CD4-positive, alpha-beta T cell (primary cell): ENCODE data around the gene HORMAD2. TPM values are rescaled to one million over a fixed set of nuclear protein-coding genes. Genes with fewer than 3 reads are reported as not detected.

ENCODE experiments used
- ATAC-seq: fragments of 200-7000 bp; cut with Tn5 transposase; one replicate; pipeline ENCODE4 v1.10.0; 2022; ENCODE audit warnings: mild to moderate bottlenecking; ENCODE audit not compliant: poor library complexity
- CTCF ChIA-PET: fragments of 350-600 bp; sonication (Branson Sonifier 250); formaldehyde crosslinking; loops from one replicate; lab custom pipeline; 2021; ENCODE audit warnings: antibody characterized with exemption, inconsistent platforms; lab: Charles Lee
- POLR2A ChIA-PET: fragments of 350-600 bp; sonication (Branson Sonifier 250); formaldehyde crosslinking; loops from one replicate; lab custom pipeline; 2021; ENCODE audit warnings: antibody characterized with exemption, inconsistent platforms; lab: Charles Lee
- DNase-seq, 14 experiments: peaks; one replicate each; pipeline ENCODE4 v3.0.0-alpha.2; 2013 to 2020; ENCODE audit warnings: mixed read lengths in 2 of 14
- H3K27ac ChIP-seq, 2 donors: one replicate each; pipeline versions ENCODE4 v1.5.1 to v1.7.0; 2013; ENCODE audit warnings: low read length in 2 of 2, low read depth in 1 of 2, mild to moderate bottlenecking in 1 of 2
- H3K27me3 ChIP-seq, 2 experiments: 1 replicate in 1 of 2; 2 replicates in 1 of 2; pipeline versions ENCODE4 v1.6.1 to v1.7.0; 2013; ENCODE audit warnings: low read length in 2 of 2, control low read depth in 1 of 2, mild to moderate bottlenecking in 1 of 2, moderate library complexity in 1 of 2; ENCODE audit not compliant: insufficient read depth in 2 of 2, control insufficient read depth in 1 of 2
- H3K36me3 ChIP-seq: one replicate; pipeline ENCODE4 v1.6.1; 2013; ENCODE audit warnings: low read length, control low read depth; ENCODE audit not compliant: insufficient read depth
- H3K4me1 ChIP-seq: one replicate; pipeline ENCODE4 v1.6.1; 2013; ENCODE audit warnings: low read length, control low read depth; ENCODE audit not compliant: insufficient read depth
- H3K4me3 ChIP-seq: one replicate; pipeline ENCODE4 v1.5.1; 2013; ENCODE audit warnings: mild to moderate bottlenecking, low read length, moderate library complexity
- H3K9me3 ChIP-seq, 2 experiments: 1 replicate in 1 of 2; 2 replicates in 1 of 2; pipeline versions ENCODE4 v1.6.1 to v1.7.0; 2013; ENCODE audit warnings: low read length in 2 of 2, mild to moderate bottlenecking in 2 of 2, control low read depth in 1 of 2, moderate library complexity in 1 of 2; ENCODE audit not compliant: control insufficient read depth in 1 of 2, insufficient read depth in 1 of 2
- H3K27ac Mint-ChIP-seq: one replicate; pipeline ENCODE4 v1.8.0; 2020; ENCODE audit warnings: mixed read lengths
- H3K27me3 Mint-ChIP-seq: one replicate; pipeline ENCODE4 v1.8.0; 2021; ENCODE audit warnings: mixed read lengths
- H3K36me3 Mint-ChIP-seq: one replicate; pipeline ENCODE4 v1.8.0; 2021; ENCODE audit warnings: low read depth, mixed read lengths
- H3K4me1 Mint-ChIP-seq: one replicate; pipeline ENCODE4 v1.8.0; 2021; ENCODE audit warnings: low read depth, mixed read lengths
- H3K4me3 Mint-ChIP-seq: one replicate; pipeline ENCODE4 v1.8.0; 2020; ENCODE audit warnings: mild to moderate bottlenecking, mixed read lengths
- H3K9me3 Mint-ChIP-seq: one replicate; pipeline ENCODE4 v1.8.0; 2020; ENCODE audit warnings: mixed read lengths
- intact Hi-C, 2 experiments: fragments of 100-400 bp; cut with DNase I in 1 of 2; cut with micrococcal nuclease in 1 of 2; formaldehyde crosslinking; loops; one replicate each; pipeline versions ENCODE4 v1.15.1 to v1.9.0; 2023 to 2025; cut with DNase I, micrococcal nuclease
- total RNA-seq, 174 experiments: library from RNA in 2 of 174; stranded (reverse) in 2 of 174; gene quantifications; one replicate each; pipeline ENCODE4 v1.2.3 and lab custom pipeline; 2021 to 2026
- TF ChIP-seq, protein P1 (sequence below): fragments of 200-600 bp; IDR thresholded peaks from one replicate; pipeline ENCODE4 v1.8.0; 2022; ENCODE audit warnings: antibody characterized with exemption, mild to moderate bottlenecking

The HORMAD2 gene
- total RNA-seq, 2 experiments from 2014 or later, result not detected

DNA sequence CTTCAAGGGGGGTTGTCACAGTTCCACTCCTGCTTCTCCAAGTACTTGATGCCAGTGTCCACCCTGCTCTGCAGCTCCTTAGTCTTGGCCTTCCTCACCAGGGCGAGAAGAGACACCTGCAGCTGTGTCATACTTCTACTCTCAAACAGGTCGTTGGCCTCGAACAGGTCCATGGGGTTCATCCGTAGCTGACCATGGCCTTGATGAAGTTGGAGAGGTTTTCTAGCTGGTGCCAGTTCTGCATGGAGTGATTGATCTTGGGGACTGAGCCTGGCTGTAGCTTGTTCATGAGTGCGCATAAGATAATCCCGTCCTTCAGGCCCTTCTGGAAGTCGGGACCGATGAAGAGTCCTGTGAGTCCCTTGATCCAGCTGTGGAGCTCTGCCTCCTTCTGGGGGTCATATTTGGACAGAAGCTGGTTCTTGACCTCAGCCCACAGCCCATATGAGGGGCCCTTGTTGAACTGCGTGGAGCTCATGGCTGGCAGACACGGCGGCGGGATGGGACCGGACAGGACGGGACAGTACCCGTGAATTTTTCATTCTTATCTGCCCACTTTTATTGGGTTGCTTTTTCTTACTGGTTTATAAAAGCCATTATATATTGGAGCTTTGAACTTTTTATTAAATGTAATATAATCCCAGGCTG lies 33.4 kb upstream of the HORMAD2 start:
- POLR2A ChIA-PET, result interaction anchor here (0.6 to 1.2 kb wide), 4 partner anchors 32 to 443 kb away, joined by 3 to 4 read pairs (median 3); no protein-coding TSS in a partner anchor
- intact Hi-C loops, result no loop called here
- H3K4me3 ChIP-seq, result no peak overlapping the region
- DNase-seq (no peak), ATAC-seq (no peak)
- CTCF ChIA-PET, result no interaction called here
- H3K4me1 ChIP-seq, result peaks cover 12% of the 10 kb centered on the region
- peak overlapping the region; percentile 46 for H3K4me3 Mint-ChIP-seq
- no peaks in the 10 kb centered on the region for H3K9me3 Mint-ChIP-seq
- H3K9me3 ChIP-seq, result no peaks in the 10 kb centered on the region
- no peaks in the 10 kb centered on the region for H3K36me3 ChIP-seq
- H3K27ac Mint-ChIP-seq, result no peak overlapping the region
- H3K36me3 Mint-ChIP-seq, result no peaks in the 10 kb centered on the region
- TF ChIP-seq, protein P1, sequence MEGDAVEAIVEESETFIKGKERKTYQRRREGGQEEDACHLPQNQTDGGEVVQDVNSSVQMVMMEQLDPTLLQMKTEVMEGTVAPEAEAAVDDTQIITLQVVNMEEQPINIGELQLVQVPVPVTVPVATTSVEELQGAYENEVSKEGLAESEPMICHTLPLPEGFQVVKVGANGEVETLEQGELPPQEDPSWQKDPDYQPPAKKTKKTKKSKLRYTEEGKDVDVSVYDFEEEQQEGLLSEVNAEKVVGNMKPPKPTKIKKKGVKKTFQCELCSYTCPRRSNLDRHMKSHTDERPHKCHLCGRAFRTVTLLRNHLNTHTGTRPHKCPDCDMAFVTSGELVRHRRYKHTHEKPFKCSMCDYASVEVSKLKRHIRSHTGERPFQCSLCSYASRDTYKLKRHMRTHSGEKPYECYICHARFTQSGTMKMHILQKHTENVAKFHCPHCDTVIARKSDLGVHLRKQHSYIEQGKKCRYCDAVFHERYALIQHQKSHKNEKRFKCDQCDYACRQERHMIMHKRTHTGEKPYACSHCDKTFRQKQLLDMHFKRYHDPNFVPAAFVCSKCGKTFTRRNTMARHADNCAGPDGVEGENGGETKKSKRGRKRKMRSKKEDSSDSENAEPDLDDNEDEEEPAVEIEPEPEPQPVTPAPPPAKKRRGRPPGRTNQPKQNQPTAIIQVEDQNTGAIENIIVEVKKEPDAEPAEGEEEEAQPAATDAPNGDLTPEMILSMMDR, result no peak
- no peak overlapping the region for H3K27ac ChIP-seq
- no peaks in the 10 kb centered on the region for H3K27me3 ChIP-seq
- H3K4me1 Mint-ChIP-seq, result peaks cover 12% of the 10 kb centered on the region
- H3K27me3 Mint-ChIP-seq, result peaks cover 5% of the 10 kb centered on the region

DNA sequence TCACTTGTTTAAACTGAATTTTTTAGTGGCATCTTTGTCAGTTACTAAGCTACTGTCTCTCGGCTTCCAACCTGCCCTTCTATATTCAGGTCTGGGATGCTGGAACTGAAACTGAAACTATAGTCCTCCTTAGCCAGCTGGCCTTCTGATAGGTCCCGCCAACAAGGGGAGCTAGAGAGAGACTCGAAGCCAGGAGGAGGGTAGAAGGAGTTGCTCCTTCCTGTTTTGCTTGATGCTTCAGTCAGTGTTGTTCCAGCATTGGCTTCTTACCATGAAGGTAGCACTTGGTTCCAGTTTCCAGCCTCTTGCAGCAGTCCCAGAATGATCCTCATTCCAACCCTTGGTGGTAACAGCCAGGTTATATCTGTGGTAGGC lies 32.9 kb upstream of the HORMAD2 start:
- peaks cover 12% of the 10 kb centered on the region for H3K4me1 Mint-ChIP-seq
- Histone ChIP-seq H3K27ac (no peak overlapping the region), H3K36me3 (no peaks in the 10 kb centered on the region), H3K27me3 (no peaks in the 10 kb centered on the region), H3K9me3 (no peaks in the 10 kb centered on the region), H3K4me3 (no peak overlapping the region), H3K4me1 (peaks cover 12% of the 10 kb centered on the region)
- TF ChIP-seq, protein P1, result no peak
- no peaks in the 10 kb centered on the region for H3K9me3 Mint-ChIP-seq
- ChIA-PET POLR2A (interaction anchor here (0.6 to 1.2 kb wide), 4 partner anchors 32 to 443 kb away, joined by 3 to 4 read pairs (median 3); no protein-coding TSS in a partner anchor), CTCF (no interaction called here)
- H3K36me3 Mint-ChIP-seq, result no peaks in the 10 kb centered on the region
- peak in 11 of 14 experiments; percentile 3 to 80 (median 24) for DNase-seq
- intact Hi-C loops, result no loop called here
- H3K27ac Mint-ChIP-seq, result no peak overlapping the region
- peak overlapping the region; percentile 46 for H3K4me3 Mint-ChIP-seq
- peak; percentile 87 for ATAC-seq
- H3K27me3 Mint-ChIP-seq, result peaks cover under 1% of the 10 kb centered on the region

DNA sequence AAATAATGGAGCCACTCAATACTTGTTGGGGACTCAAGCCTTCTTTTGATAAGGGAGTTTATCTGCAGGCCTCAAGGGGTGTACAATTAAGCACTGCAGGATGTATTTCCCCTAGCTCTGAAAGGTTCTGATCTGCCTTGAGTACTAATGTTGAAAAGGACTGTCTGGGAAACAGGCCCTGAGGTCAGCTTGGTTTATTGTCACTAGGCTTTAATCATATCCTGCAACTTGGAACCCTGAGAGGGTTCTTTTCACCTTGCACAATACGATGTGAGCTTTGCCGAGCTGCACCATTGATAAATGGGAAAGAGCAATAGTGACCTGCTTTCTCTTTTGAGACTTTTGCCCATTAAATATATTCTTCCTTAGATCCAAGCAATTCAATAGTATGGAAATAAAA lies 31.6 kb upstream of the HORMAD2 start:
- H3K4me1 Mint-ChIP-seq, result peaks cover 12% of the 10 kb centered on the region

More for the DNA sequence above, 31.6 kb upstream of the HORMAD2 start:
- no peak overlapping the region for H3K27ac ChIP-seq
- H3K27me3 Mint-ChIP-seq, result no peaks in the 10 kb centered on the region
- TF ChIP-seq, protein P1, result no peak
- H3K27me3 ChIP-seq, result no peaks in the 10 kb centered on the region
- no peaks in the 10 kb centered on the region for H3K36me3 Mint-ChIP-seq
- H3K9me3 Mint-ChIP-seq, result no peaks in the 10 kb centered on the region
- no peaks in the 10 kb centered on the region for H3K9me3 ChIP-seq
- ChIA-PET CTCF (no interaction called here), POLR2A (no interaction called here)
- peaks cover 12% of the 10 kb centered on the region for H3K4me1 ChIP-seq
- intact Hi-C loops, result no loop called here
- H3K4me3 Mint-ChIP-seq, result no peak overlapping the region
- H3K27ac Mint-ChIP-seq, result no peak overlapping the region
- DNase-seq (no peak), ATAC-seq (no peak)
- H3K36me3 ChIP-seq, result no peaks in the 10 kb centered on the region
- H3K4me3 ChIP-seq, result no peak overlapping the region
